Measurements from ENCODE around the gene DPY19L1.

DNA sequence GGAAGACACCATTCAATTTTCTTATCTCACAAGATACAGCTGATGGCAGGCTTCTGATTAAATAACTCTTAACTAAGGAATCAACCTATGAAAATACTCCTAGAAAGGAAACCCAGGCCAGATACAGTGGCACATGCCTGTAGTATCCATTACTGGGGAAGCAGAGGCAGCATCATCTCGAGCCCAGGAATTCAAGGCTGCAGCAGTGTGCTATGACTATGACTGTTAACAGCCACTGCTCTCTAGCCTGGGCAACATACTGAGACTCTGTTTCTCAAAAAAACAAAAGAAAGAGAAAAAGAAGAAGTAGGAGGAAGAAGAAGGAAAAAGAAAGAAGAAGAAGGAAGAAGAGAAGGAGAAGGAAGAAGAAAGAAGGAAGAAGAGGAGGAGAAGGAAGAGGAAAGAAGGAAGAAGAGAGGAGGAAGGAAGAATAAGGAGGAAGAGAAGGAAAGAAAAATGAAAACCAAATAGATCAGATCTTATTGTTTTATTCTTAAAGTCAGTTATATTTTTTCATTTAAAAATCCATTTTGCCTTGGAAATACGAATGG, 18.0 kb downstream of the DPY19L1 start:
- TF ChIP-seq, protein P1, sequence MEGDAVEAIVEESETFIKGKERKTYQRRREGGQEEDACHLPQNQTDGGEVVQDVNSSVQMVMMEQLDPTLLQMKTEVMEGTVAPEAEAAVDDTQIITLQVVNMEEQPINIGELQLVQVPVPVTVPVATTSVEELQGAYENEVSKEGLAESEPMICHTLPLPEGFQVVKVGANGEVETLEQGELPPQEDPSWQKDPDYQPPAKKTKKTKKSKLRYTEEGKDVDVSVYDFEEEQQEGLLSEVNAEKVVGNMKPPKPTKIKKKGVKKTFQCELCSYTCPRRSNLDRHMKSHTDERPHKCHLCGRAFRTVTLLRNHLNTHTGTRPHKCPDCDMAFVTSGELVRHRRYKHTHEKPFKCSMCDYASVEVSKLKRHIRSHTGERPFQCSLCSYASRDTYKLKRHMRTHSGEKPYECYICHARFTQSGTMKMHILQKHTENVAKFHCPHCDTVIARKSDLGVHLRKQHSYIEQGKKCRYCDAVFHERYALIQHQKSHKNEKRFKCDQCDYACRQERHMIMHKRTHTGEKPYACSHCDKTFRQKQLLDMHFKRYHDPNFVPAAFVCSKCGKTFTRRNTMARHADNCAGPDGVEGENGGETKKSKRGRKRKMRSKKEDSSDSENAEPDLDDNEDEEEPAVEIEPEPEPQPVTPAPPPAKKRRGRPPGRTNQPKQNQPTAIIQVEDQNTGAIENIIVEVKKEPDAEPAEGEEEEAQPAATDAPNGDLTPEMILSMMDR (IDR thresholded peaks at IDR 0.05) = no peak
- TF ChIP-seq POLR2A (IDR thresholded peaks at IDR 0.05) = no peak
